HG03575 (cell line): Measurements from ENCODE around the gene PNISR.

Experiments used
- ATAC-seq: cut with Tn5 transposase; IDR thresholded peaks from one replicate; pipeline ENCODE4 v1.9.1; 2021; ENCODE audit not compliant: unreplicated experiment, insufficient number of reproducible peaks, low FRiP score; ENCODE audit errors: extremely low read depth

PNISR gene

DNA sequence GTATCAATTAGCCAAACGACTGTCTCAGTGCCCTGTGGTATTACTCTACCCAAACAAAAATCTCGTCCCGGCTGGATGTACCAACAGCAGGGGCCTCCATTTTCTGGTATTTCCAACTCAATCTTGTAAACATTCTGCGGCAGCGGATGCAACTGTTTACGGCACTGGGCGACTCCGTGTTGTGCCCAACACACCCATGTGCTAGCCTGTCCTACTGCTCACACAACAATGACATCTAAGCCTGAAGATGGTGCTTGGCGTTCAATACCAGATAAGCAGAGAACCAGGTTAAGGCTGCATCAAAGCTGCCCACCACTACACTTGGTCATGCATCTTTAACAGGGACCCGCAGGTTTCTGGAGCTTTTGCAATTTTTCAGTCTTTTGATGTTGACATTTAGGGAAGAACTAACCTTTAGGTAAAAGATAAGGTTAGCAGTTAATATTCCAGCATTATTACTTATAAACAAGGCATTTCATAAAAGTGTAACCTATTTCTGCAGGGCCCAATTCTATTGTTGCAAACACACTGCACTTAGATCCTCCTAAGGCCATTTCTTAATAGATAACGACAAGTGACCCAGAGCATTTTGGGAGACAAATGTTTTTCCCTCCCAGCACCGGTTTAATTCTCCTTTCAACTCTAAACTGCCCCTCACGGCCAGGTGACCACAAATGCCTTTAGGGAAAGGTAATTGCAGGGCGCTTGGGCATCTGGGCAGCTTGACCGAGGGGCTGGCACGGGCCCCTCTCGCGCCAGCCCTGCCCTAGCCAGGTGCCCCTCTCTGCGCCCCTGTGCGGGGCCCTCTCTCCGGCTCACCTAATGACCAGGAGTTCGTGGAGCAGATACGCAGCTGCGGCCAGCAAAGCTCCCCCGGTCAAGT is 76.6 kb downstream of the PNISR start:
- no peak for ATAC-seq
